ENCODE results near the gene PCCA. TPM values are rescaled to one million over a fixed set of nuclear protein-coding genes. Genes with fewer than 3 reads are reported as not detected.
"Not testable (repeated sequence)": the region's sequence is repeated elsewhere in the genome, so short reads cannot be mapped to it uniquely, and the experiment has no call there.

The PCCA gene
- total RNA-seq, 3 donors from 2014 or later = 55.7 to 98.6 (median 70.5) TPM

GRCh38 chr13:100274942-100275506 is 186.1 kb downstream of the PCCA start:
- no peak for TF ChIP-seq CTCF (IDR thresholded peaks at IDR 0.05)
- no peaks in the 10 kb centered on the region for H3K36me3 ChIP-seq (ENCODE audit: low read depth)
- H3K4me3 ChIP-seq = no peak overlapping the region
- ATAC-seq (no peak), DNase-seq (no peak)
- intact Hi-C loops (cut with DNase I, micrococcal nuclease) = no loop called here
- no peaks in the 10 kb centered on the region for H3K4me1 ChIP-seq (ENCODE audit: low read depth)
- H3K9me3 ChIP-seq = no peaks in the 10 kb centered on the region

DNA sequence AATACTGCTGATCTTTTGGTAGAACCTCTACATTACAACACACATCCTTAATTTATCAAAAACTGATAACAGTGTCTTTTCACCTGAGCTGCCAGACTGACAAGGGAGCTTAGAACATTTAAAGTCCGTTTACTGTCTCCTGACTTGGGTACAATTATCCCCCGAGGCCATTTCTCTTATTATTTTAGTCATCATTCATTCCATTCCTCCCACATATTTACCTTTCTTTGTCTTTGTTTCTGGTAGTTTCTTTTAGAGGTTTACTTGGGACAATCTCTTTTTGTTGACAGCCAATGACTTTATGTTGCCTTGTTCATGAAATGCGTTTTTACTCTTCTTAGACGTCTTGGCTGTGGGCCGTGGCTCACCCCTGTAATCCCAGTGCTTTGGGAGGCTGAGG is 186.9 kb downstream of the PCCA start:
- H3K4me1 ChIP-seq (ENCODE audit: low read depth) = no peaks in the 10 kb centered on the region
- no peak for TF ChIP-seq CTCF (IDR thresholded peaks at IDR 0.05)
- ATAC-seq = no peak

DNA sequence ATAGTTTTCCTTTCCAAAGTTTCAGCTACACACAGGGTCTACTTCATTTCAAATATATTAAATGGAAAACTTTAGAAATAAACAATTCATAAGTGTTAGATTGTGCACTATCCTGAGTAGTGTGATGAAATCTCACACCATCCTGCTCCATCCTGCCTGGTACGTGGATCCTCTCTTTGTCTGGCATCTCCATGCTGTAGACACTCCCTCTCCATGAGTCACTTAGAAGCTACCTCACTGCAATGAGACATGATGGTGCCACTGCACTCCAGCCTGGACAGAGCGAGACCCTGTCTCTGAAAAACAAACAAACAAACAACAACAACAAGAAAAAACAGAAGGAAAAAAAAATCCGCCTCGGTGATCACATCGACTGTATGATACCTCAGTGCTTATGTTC is 191.8 kb downstream of the PCCA start:
- Histone ChIP-seq H3K4me3 (no peak overlapping the region), H3K36me3 (ENCODE audit: low read depth) (no peaks in the 10 kb centered on the region), H3K4me1 (ENCODE audit: low read depth) (no peaks in the 10 kb centered on the region), H3K9me3 (no peaks in the 10 kb centered on the region)
- DNase-seq = no peak
- intact Hi-C loops (cut with DNase I, micrococcal nuclease) = no loop called here
- ATAC-seq = no peak
- TF ChIP-seq CTCF (IDR thresholded peaks at IDR 0.05) = no peak

More for the DNA sequence above, 186.9 kb downstream of the PCCA start:
- no peaks in the 10 kb centered on the region for H3K36me3 ChIP-seq (ENCODE audit: low read depth)
- intact Hi-C loops (cut with DNase I, micrococcal nuclease) = no loop called here
- H3K9me3 ChIP-seq = no peaks in the 10 kb centered on the region
- DNase-seq = no peak
- no peak overlapping the region for H3K4me3 ChIP-seq

DNA sequence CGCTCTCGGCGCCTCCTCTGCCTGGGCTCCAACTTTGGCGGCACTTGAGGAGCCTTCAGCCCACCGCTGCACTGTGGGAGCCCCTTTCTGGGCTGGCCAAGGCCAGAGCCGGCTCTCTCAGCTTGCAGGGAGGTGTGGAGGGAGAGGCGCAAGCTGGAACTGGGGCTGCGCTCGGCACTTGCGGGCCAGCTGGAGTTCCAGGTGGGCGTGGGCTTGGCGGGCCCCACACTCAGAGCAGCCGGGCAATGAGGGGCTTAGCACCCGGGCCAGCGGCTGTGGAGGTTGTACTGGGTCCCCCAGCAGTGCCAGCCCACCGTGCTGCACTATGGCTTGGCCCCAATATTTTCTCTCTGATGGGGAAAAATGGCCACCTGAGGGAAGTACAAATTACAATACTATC is 193.4 kb downstream of the PCCA start:
- H3K36me3 ChIP-seq (ENCODE audit: low read depth); H3K9me3 ChIP-seq; DNase-seq; intact Hi-C loops (cut with DNase I, micrococcal nuclease); H3K4me3 ChIP-seq; ATAC-seq; H3K4me1 ChIP-seq (ENCODE audit: low read depth): not testable (repeated sequence)

- Histone ChIP-seq H3K4me1 (ENCODE audit: low read depth) (no peaks in the 10 kb centered on the region), H3K9me3 (no peaks in the 10 kb centered on the region), H3K4me3 (no peak overlapping the region), H3K36me3 (ENCODE audit: low read depth) (no peaks in the 10 kb centered on the region)
- DNase-seq (no peak), ATAC-seq (no peak)
- TF ChIP-seq CTCF (IDR thresholded peaks at IDR 0.05) = no peak
- intact Hi-C loops (cut with DNase I, micrococcal nuclease) = no loop called here
Measured at GRCh38 chr13:100290165-100290801, 201.4 kb downstream of the PCCA start.

DNA sequence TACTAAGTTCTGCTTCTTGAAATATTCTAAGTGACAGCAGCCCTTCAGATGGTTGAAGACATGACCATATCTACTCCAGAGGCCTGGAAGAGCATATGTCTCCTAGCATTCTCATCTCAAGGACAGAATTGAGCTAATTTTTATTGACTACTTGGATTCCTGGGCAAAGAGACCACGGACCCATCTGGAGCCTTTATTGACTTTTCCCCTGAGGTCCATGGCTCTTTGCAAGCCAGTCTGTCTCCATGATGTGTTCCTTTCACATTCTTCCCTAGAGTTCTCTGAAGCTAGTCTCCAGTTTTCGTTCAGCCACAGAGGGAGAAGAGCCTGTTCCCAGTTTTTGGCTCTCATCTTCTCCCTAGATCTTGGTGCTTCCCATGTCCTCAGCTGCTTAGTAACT is 202.7 kb downstream of the PCCA start:
- Histone ChIP-seq H3K4me3 (no peak overlapping the region), H3K36me3 (ENCODE audit: low read depth) (no peaks in the 10 kb centered on the region), H3K9me3 (no peaks in the 10 kb centered on the region), H3K4me1 (ENCODE audit: low read depth) (no peaks in the 10 kb centered on the region)
- ATAC-seq (no peak), DNase-seq (no peak)
- intact Hi-C loops (cut with DNase I, micrococcal nuclease) = no loop called here
- no peak for TF ChIP-seq CTCF (IDR thresholded peaks at IDR 0.05)

Data from mucosa of descending colon (tissue), 3 donors.